ENCODE results near the gene TEKT3. TPM values are rescaled to one million over a fixed set of nuclear protein-coding genes. Genes with fewer than 3 reads are reported as not detected.

The TEKT3 gene
- total and polyA plus RNA-seq, 9 of the 15 experiments (the other 6 are each of a cell fraction or from before 2014, with no cell fraction given), result not detected

DNA sequence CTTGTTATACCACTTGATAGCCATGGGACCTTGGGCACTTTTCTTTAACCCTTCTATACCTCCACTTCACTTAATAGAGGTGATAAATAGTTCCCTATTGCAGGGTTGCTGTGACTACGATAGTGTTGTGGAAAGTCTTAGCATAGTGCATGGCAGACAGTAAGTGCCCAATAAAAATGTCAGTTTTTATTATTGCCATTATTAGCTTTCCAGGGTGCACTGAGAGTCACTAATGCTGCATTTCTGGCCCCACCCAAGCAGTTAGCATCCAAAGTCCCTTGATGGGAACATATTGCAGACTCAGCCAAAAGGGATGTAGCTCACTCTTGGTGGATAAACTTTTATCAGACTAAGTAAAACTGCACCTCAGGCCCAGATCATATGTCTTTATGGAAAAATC, 41.5 kb upstream of the TEKT3 start (continued):
- TF ChIP-seq, protein P1, sequence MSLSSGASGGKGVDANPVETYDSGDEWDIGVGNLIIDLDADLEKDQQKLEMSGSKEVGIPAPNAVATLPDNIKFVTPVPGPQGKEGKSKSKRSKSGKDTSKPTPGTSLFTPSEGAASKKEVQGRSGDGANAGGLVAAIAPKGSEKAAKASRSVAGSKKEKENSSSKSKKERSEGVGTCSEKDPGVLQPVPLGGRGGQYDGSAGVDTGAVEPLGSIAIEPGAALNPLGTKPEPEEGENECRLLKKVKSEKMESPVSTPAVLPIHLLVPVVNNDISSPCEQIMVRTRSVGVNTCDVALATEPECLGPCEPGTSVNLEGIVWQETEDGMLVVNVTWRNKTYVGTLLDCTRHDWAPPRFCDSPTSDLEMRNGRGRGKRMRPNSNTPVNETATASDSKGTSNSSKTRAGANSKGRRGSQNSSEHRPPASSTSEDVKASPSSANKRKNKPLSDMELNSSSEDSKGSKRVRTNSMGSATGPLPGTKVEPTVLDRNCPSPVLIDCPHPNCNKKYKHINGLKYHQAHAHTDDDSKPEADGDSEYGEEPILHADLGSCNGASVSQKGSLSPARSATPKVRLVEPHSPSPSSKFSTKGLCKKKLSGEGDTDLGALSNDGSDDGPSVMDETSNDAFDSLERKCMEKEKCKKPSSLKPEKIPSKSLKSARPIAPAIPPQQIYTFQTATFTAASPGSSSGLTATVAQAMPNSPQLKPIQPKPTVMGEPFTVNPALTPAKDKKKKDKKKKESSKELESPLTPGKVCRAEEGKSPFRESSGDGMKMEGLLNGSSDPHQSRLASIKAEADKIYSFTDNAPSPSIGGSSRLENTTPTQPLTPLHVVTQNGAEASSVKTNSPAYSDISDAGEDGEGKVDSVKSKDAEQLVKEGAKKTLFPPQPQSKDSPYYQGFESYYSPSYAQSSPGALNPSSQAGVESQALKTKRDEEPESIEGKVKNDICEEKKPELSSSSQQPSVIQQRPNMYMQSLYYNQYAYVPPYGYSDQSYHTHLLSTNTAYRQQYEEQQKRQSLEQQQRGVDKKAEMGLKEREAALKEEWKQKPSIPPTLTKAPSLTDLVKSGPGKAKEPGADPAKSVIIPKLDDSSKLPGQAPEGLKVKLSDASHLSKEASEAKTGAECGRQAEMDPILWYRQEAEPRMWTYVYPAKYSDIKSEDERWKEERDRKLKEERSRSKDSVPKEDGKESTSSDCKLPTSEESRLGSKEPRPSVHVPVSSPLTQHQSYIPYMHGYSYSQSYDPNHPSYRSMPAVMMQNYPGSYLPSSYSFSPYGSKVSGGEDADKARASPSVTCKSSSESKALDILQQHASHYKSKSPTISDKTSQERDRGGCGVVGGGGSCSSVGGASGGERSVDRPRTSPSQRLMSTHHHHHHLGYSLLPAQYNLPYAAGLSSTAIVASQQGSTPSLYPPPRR (CRISPR knock-in tag; IDR thresholded peaks at IDR 0.05; ENCODE audit: borderline replicate concordance), result no peak
- TF ChIP-seq, protein P2, sequence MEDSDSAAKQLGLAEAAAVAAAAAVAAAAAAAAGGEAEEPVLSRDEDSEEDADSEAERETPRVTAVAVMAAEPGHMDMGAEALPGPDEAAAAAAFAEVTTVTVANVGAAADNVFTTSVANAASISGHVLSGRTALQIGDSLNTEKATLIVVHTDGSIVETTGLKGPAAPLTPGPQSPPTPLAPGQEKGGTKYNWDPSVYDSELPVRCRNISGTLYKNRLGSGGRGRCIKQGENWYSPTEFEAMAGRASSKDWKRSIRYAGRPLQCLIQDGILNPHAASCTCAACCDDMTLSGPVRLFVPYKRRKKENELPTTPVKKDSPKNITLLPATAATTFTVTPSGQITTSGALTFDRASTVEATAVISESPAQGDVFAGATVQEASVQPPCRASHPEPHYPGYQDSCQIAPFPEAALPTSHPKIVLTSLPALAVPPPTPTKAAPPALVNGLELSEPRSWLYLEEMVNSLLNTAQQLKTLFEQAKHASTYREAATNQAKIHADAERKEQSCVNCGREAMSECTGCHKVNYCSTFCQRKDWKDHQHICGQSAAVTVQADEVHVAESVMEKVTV (CRISPR knock-in tag; IDR thresholded peaks at IDR 0.05), result no peak
- TF ChIP-seq, protein P3, sequence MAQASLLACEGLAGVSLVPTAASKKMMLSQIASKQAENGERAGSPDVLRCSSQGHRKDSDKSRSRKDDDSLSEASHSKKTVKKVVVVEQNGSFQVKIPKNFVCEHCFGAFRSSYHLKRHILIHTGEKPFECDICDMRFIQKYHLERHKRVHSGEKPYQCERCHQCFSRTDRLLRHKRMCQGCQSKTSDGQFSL (CRISPR knock-in tag; IDR thresholded peaks at IDR 0.05), result no peak
- TF ChIP-seq, protein P3 (tag; IDR thresholded peaks at IDR 0.05), result no peak
- TF ChIP-seq POLR3A (IDR thresholded peaks at IDR 0.05; ENCODE audit: borderline replicate concordance, extremely low read depth, insufficient read depth, insufficient read length) (no peak), RFX5 (IDR thresholded peaks at IDR 0.05; ENCODE audit: low read depth, low read length) (no peak)

Data from K562 (cell line).